Tibial artery (tissue), 4 donors: ENCODE measurements around the gene KCNT1.

Experiments
- DNase-seq, 2 donors: peaks; one replicate each; pipeline ENCODE4 v3.0.0-alpha.2; 2019
- H3K27ac ChIP-seq, 2 donors: fragments of 200-600 bp; sonication (generic) in 1 of 2; 1 replicate in 1 of 2; 2 replicates in 1 of 2; pipeline ENCODE4 v1.5.1; 2018 to 2019; ENCODE audit warnings: mild to moderate bottlenecking in 1 of 2
- H3K27me3 ChIP-seq, 2 donors: fragments of 200-600 bp; sonication (generic) in 1 of 2; one replicate each; pipeline versions ENCODE4 v1.5.1 to v1.6.0; 2016 to 2019
- H3K36me3 ChIP-seq, 3 donors: fragments of 200-600 bp; sonication (generic) in 2 of 3; one replicate each; pipeline ENCODE4 v1.5.1; 2016 to 2019; ENCODE audit warnings: mild to moderate bottlenecking in 2 of 3
- H3K4me1 ChIP-seq, 4 donors: fragments of 200-600 bp; sonication (generic) in 2 of 4; 1 replicate in 3 of 4; 2 replicates in 1 of 4; pipeline ENCODE4 v1.5.1; 2016 to 2019
- H3K4me3 ChIP-seq, 2 donors: fragments of 200-600 bp; sonication (generic) in 1 of 2; 1 replicate in 1 of 2; 2 replicates in 1 of 2; pipeline ENCODE4 v1.5.1; 2018 to 2019; ENCODE audit warnings: mild to moderate bottlenecking in 2 of 2
- H3K9me3 ChIP-seq, 3 donors: fragments of 200-600 bp; sonication (generic) in 1 of 3; one replicate each; pipeline ENCODE4 v1.5.1; 2016 to 2019
- intact Hi-C: fragments of 100-400 bp; cut with DNase I; formaldehyde crosslinking; loops from one replicate; pipeline ENCODE4 v1.15.0; 2023; ENCODE audit warnings: low total_unique reads
- TF ChIP-seq, protein P1 (sequence below), 2 experiments: fragments of 200-600 bp in 1 of 2; fragments of 450-650 bp in 1 of 2; IDR thresholded peaks; one replicate each; pipeline ENCODE4 v1.5.1; 2017 to 2019; ENCODE audit warnings: antibody characterized with exemption in 2 of 2, mild to moderate bottlenecking in 1 of 2, moderate library complexity in 1 of 2

The KCNT1 gene

DNA sequence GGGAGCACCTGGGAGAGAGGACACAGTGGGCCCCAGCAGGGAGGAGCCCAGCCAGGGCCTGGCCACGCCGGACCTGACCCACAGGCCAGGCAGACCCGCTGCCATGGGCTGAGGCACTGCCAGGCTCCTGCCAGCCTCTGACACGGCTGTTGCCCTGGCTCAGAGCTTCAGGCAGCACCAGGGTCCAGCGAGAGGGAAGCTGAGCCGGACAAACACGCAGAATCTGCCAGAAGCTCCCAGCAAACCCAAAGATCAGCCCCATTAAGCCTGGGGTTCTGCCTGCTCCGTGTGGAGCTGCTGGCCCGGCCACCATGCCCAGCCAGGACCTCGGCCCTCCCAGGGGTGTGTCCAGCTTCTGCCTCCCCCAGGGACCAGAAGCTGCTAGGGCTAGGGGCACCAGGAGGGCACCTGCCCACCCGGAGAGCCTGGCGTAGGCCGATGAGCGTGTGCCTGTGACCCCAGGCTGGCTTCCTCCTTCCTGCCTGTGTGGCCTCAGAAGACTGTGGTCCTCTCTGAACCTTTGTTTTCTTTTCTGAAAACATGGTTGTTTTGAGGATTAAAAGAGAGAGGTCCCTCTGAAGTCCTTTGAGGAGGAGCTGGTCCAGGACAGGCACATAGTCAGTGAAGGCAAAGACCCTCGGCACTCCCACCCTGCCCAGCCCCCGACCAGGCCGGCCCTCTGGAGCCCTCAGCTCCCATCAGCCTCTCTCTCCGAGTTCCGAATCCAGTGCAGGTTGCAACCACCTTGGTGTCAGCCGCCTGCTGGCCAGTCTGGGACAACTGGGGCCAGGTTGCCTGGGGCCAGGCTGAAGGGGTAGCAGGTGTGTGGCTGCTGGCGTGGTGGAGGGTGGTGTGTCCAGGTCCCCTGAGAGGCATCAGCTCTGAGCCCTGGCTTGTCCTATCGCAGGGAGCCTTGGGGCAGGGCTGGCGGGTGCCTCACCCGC, 39.6 kb downstream of the KCNT1 start:
- H3K36me3 ChIP-seq, result no peaks in the 10 kb centered on the region
- no peaks in the 10 kb centered on the region for H3K9me3 ChIP-seq
- DNase-seq, result no peak
- no peaks in the 10 kb centered on the region for H3K4me1 ChIP-seq
- peaks cover 0 to 85% of the 10 kb centered on the region in 2 donors for H3K27me3 ChIP-seq
- no peak overlapping the region for H3K4me3 ChIP-seq
- no peak overlapping the region for H3K27ac ChIP-seq
- TF ChIP-seq, protein P1, sequence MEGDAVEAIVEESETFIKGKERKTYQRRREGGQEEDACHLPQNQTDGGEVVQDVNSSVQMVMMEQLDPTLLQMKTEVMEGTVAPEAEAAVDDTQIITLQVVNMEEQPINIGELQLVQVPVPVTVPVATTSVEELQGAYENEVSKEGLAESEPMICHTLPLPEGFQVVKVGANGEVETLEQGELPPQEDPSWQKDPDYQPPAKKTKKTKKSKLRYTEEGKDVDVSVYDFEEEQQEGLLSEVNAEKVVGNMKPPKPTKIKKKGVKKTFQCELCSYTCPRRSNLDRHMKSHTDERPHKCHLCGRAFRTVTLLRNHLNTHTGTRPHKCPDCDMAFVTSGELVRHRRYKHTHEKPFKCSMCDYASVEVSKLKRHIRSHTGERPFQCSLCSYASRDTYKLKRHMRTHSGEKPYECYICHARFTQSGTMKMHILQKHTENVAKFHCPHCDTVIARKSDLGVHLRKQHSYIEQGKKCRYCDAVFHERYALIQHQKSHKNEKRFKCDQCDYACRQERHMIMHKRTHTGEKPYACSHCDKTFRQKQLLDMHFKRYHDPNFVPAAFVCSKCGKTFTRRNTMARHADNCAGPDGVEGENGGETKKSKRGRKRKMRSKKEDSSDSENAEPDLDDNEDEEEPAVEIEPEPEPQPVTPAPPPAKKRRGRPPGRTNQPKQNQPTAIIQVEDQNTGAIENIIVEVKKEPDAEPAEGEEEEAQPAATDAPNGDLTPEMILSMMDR (IDR thresholded peaks at IDR 0.05), result no peak
- intact Hi-C loops, result no loop called here

DNA sequence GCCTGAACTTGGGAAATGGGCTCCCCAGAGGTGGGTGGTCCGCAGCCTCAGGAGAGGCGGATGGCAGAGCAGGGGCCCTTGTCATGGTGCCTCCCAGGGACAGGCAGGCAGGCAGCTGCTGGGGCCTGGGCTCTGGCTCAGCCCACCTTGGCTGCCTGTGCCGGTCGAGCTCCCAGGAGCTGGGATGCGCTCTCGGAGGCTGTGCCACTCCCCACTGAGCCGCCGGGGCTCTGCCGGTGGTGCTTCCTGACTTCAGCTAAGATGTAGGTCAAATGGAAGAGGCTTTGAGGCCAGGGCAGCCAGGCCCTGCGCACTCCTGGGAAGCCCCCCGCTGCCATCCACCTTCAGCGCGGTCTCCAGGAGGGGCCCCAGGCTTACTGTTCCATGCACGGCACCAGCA, 41.0 kb downstream of the KCNT1 start:
- no peak overlapping the region for H3K27ac ChIP-seq
- intact Hi-C loops, result no loop called here
- no peaks in the 10 kb centered on the region for H3K36me3 ChIP-seq
- TF ChIP-seq, protein P1 (IDR thresholded peaks at IDR 0.05), result no peak
- no peak for DNase-seq
- no peak overlapping the region for H3K4me3 ChIP-seq
- no peaks in the 10 kb centered on the region for H3K4me1 ChIP-seq
- peaks cover 0 to 84% of the 10 kb centered on the region in 2 donors for H3K27me3 ChIP-seq
- H3K9me3 ChIP-seq, result no peaks in the 10 kb centered on the region

DNA sequence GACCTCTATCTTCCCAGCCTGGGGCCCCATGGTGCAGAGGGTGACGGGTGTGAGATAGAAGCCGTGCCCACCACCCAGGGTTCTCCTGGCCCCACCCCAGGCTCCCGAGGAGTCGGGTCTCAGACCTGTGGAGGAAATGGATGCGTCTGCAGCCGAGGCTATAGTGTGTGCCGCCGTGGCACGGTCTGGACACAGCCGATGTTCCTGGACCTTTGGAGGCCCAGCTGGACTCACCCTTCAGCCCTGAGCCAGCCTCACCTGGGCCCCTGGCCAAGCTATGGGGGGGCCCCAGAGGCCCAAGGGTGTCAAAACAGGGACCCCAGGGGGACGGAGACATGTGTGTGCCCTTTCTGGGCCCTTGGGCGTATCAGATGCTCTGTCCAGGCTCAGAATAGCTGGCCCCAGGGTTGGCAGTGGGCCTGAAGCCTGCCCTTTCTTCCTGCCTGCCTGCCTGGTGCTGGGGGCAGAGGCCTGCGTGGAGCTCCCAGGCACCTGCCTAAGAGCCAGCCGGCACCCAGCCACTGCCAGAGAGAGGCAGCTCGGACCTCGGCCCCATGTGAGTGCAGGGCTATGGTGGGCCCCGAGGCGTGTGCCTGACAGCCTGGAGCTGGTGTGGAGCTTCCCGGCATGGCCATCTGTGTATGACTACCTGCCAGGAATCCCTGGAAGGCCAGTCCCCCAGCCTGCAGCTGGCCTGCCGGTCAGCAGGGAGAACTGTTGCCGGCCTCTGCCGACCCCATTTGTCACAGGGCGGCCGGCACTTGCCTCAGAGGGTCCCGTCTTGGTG, 41.8 kb downstream of the KCNT1 start:
- intact Hi-C loops, result no loop called here
- Histone ChIP-seq H3K27me3 (peaks cover 0 to 83% of the 10 kb centered on the region in 2 donors), H3K27ac (no peak overlapping the region), H3K4me1 (no peaks in the 10 kb centered on the region), H3K36me3 (no peaks in the 10 kb centered on the region), H3K4me3 (no peak overlapping the region), H3K9me3 (no peaks in the 10 kb centered on the region)
- TF ChIP-seq, protein P1 (IDR thresholded peaks at IDR 0.05), result no peak
- DNase-seq, result no peak

DNA sequence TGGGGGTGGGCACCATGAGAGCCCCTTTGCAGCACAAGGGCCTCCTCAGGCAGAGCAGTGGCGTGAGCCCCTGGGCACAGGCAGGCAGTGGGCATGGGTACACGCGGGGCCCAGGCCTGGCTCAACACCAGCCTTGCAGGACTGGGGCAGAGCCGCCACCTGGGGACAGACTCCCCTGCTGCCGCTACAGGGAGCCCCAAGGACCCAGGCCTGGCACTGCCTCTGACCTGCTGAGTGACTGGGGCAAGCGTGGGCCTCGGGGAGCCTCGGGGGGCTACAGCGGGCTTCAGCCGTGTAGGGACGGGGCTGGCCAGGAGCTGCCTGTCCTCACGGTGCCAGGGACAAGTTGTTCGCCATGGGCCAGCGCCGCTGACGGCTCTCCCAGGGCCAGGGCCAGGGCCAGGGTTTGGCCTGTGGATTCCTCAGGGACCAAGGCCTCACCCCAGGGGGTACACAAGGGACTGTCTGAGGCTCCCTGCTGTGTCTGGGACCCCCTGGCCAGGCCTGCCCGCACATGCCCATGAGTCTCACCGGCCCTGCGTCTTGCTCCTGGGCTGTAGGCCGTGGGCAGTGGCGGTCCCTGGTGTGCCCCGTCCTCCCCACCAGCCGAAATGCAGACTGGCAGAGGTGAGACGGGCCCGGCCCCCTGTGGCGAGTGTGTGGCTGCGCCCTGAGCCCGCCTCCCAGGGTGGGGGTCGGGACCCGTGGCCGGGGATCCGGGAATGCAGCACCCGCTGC, 42.5 kb downstream of the KCNT1 start:
- DNase-seq, result no peak

DNA sequence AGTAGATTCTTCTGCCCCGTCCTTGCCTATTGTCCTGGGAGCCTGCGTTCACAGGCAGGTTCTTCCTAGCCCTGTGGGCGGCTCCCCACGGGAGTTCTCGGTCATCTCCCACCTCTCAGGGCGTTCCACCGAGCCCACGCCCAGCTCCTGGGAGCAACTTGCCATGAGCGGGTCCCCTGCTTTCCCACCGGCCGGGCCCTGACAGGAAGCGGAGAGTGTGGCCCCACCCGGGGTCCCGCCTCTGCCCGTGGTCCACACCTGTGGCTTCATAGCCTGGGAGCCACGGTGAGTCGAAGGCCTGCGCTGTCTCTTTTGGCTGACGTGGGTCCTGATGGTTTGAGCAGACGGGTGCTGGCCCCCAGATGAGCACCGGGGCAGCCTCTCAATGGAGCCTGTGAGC, 43.2 kb downstream of the KCNT1 start:
- intact Hi-C loops, result no loop called here
- Histone ChIP-seq H3K4me1 (no peaks in the 10 kb centered on the region), H3K36me3 (no peaks in the 10 kb centered on the region), H3K27ac (no peak overlapping the region), H3K9me3 (no peaks in the 10 kb centered on the region), H3K4me3 (no peak overlapping the region), H3K27me3 (peaks cover 0 to 79% of the 10 kb centered on the region in 2 donors)
- DNase-seq, result no peak
- TF ChIP-seq, protein P1 (IDR thresholded peaks at IDR 0.05), result no peak

More for the DNA sequence above, 42.5 kb downstream of the KCNT1 start:
- no peak overlapping the region for H3K27ac ChIP-seq
- no peaks in the 10 kb centered on the region for H3K36me3 ChIP-seq
- TF ChIP-seq, protein P1 (IDR thresholded peaks at IDR 0.05), result no peak
- intact Hi-C loops, result no loop called here
- H3K4me1 ChIP-seq, result no peaks in the 10 kb centered on the region
- no peak overlapping the region for H3K4me3 ChIP-seq
- no peaks in the 10 kb centered on the region for H3K9me3 ChIP-seq
- H3K27me3 ChIP-seq, result peaks cover 0 to 79% of the 10 kb centered on the region in 2 donors
